Occipital lobe (tissue), 2 donors: ENCODE measurements around the gene CST3. TPM values are rescaled to one million over a fixed set of nuclear protein-coding genes. Genes with fewer than 3 reads are reported as not detected.
"Not testable (repeated sequence)": the region's sequence is repeated elsewhere in the genome, so short reads cannot be mapped to it uniquely, and the experiment has no call there.

Source experiments
- DNase-seq: peaks from one replicate; lab custom pipeline; 2025; lab: John Stamatoyannopoulos, UW
- total RNA-seq: library from RNA; depleted of rRNA; stranded (reverse); fragments of >200 nt; gene quantifications from one replicate; pipeline ENCODE4 v1.2.3, GENCODE V29; 2014

CST3 gene
- total RNA-seq, 1 donor from 2014 or later, result 104 TPM

- no peak for DNase-seq
Measured at GRCh38 chr20:23662276-23662870, 24.6 kb upstream of the CST3 start.

DNA sequence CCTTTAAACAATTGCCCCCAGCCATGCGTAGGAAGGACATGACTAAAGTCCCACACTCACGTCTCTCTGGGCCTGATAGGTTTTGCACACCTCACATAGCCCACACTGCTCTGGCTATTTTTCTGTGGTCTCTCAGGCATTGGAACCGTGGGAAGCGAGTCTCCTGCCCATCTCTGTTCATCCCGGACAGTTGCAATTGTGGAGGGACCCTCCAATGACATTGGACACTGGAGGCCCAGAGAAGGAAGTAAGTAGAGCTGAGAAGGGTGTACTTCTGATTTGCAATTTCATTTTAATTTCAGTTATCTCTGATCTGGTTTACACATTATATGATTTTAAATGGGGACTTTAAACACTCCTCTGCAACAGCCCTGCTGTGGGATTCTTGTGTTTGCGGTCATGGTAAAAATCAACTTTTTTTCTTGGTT lies 23.3 kb upstream of the CST3 start:
- DNase-seq, result no peak

GRCh38 chr20:23659989-23660837 lies 22.5 kb upstream of the CST3 start:
- DNase-seq, result no peak

GRCh38 chr20:23659610-23659988 lies 21.8 kb upstream of the CST3 start:
- not testable (repeated sequence) for DNase-seq

GRCh38 chr20:23658989-23659609 lies 21.3 kb upstream of the CST3 start:
- no peak for DNase-seq

GRCh38 chr20:23658336-23658735 lies 20.6 kb upstream of the CST3 start:
- DNase-seq, result no peak

GRCh38 chr20:23657202-23657601 lies 19.4 kb upstream of the CST3 start:
- DNase-seq, result no peak

DNA sequence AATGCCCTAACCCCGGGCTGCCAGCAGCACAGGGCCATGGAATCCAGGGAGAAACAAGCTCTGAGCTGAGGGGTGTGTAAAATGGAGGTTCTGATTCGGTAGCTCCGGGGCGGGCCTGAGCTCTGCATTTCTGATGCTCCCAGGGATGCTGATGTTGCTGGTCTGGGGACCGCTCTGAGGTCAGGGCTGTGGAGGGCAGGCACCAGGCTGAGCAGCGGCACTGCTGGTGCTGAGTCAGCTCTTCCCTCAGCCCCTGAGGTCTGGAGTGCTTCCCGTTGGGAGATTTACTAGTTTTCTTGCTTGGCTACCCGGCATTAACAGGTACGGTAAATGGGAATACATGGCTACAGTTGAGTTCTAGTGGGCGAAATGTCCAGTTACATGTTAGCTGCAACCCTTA lies 18.6 kb upstream of the CST3 start:
- DNase-seq, result no peak

- DNase-seq, result peak; percentile 20
Measured at GRCh38 chr20:23655491-23656211, 17.9 kb upstream of the CST3 start.

DNA sequence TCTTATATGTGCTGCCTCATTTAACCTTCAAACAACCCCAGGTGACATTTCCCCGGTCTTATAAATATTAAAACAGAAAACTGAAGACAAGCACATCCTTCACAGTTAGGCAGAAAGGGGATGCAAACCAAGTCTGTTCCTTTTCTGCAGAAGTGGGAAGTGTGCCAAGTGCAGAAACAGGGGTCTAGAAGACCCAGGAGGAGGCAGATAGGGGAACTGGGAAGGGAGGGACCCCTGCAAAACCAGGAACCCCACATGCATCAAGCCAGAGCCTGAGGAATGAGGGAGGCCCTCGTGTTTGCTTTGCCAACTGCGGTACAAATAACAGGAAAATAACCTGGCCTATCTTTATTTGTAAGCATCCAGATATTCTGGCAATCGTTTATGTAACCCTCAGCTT lies 17.0 kb upstream of the CST3 start:
- no peak for DNase-seq

DNA sequence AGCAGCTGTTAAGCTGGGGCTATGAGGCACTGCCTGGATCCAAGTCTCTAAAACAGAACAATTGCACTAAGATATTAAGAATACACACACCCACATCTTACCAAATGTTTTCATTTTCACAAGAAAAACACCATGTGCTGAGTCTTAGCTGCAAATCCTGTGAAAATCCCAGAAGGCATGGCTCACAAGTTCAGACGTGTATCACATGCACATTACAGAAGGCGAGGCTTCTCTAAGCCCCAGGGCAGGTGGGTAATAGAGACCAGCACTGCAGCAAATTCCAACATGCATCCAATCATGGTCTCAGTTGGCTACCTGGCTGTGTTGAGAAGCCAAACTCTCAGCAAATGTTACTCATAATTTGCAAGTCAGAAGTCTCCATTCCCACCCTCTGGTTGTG lies 16.2 kb upstream of the CST3 start:
- no peak for DNase-seq

DNA sequence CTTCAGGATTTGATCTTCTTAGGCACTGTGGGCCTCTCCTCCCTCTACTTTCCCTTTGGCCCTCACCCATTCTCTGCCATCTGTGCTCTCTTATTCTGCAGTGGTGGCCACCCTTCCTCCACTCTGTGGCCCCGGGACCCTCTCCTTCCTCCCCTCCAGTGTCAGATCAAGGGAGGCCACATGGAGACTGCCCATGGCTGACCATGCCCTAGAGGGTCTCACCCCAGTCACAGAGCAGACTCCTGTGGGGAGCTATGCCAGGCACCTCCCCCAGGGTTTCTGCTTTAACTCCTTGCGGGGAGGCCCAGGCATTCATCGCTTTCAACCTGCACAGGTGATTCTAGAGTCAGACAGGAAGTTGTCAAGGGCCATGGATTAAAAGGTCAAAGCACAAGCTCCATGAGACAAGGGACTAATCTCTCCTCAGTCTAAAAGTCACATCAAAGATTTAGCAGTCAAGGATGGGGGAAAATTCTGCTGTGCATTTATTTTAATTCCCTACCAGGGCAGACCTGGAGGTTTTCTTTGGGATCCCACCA lies 15.7 kb upstream of the CST3 start:
- DNase-seq, result no peak

DNA sequence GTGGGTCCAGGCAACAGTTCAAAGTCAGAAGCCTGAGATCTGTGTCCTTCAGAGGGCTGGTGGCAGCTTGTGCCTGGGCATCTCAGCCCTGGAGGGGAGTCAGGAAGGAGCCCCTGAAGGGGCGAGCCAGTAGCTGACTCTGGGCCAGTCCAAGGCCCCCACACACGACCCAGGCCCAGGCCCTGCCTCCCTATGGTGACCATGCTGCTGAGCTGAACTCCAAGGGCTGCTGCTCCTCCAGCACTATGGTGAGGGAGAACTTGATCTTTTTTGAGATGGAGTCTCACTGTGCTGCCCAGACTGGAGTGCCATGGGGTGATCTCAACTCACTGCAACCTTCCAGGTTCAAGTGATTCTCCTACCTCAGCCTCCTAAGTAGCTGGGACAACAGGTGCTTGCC lies 15.2 kb upstream of the CST3 start:
- DNase-seq, result no peak

GRCh38 chr20:23652371-23652770 lies 14.6 kb upstream of the CST3 start:
- DNase-seq, result no peak

- no peak for DNase-seq
Measured at GRCh38 chr20:23651117-23651516, 13.4 kb upstream of the CST3 start.

GRCh38 chr20:23649830-23650417 lies 12.2 kb upstream of the CST3 start:
- DNase-seq, result no peak

- DNase-seq, result no peak
Measured at GRCh38 chr20:23649242-23649641, 11.5 kb upstream of the CST3 start.

- DNase-seq, result no peak
Measured at GRCh38 chr20:23647346-23647745, 9.6 kb upstream of the CST3 start.

GRCh38 chr20:23646106-23646873 lies 8.5 kb upstream of the CST3 start:
- DNase-seq, result no peak

DNA sequence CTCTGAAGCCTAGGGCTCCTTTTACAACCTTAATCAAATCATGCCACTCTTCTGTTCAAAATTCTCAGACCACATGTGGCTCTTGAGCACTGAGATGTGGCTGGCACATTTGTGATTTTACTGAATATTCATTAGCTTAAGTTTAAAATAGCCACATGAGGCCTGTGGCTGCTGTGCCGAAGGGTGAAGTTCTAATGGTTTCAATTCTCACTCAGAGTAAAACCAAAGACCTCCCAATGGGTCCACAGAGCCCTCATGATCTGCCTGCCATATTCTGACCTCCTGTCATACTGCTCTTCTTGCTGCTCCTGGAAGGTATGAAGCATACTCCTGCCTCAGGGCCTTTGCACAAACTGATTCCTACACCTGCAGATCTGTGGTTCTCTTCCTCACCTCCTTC lies 7.8 kb upstream of the CST3 start:
- no peak for DNase-seq

DNA sequence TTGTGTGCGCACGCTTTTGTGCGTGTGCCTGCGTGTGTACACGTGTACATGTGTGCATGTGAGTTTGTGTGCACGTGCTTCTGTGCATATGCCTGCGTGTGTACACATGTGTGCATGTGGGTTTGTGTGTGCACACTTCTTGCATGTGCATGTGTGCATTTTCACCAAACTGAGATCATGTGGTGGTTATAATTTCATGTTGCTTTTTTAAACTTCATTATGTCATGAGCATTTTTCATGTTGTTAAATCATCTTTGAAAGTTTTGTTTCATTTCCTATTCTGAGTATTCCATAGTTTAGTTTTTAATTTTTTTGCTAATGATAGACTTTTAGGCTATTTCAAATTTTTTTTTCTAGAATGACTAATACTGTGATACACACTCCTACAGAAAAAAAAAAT lies 6.4 kb upstream of the CST3 start:
- no peak for DNase-seq
